HFF-Myc (cell line): ENCODE data around the gene IER5L.

Source experiments
- DNase-seq: peaks from one replicate; pipeline ENCODE4 v3.0.0-alpha.2; 2011; ENCODE audit warnings: low read depth; ENCODE audit errors: extremely low read depth
- H3K4me3 ChIP-seq: replicated peaks from 2 replicates; pipeline ENCODE4 v1.5.1; 2011; ENCODE audit warnings: low read depth, mild to moderate bottlenecking, control low read depth, low read length
- TF ChIP-seq, protein P1 (sequence below): IDR thresholded peaks from 2 replicates; pipeline ENCODE4 v1.5.1; 2012; ENCODE audit warnings: mild to moderate bottlenecking, low read depth, low read length, control low read depth; ENCODE audit errors: missing control alignments

The IER5L gene

DNA sequence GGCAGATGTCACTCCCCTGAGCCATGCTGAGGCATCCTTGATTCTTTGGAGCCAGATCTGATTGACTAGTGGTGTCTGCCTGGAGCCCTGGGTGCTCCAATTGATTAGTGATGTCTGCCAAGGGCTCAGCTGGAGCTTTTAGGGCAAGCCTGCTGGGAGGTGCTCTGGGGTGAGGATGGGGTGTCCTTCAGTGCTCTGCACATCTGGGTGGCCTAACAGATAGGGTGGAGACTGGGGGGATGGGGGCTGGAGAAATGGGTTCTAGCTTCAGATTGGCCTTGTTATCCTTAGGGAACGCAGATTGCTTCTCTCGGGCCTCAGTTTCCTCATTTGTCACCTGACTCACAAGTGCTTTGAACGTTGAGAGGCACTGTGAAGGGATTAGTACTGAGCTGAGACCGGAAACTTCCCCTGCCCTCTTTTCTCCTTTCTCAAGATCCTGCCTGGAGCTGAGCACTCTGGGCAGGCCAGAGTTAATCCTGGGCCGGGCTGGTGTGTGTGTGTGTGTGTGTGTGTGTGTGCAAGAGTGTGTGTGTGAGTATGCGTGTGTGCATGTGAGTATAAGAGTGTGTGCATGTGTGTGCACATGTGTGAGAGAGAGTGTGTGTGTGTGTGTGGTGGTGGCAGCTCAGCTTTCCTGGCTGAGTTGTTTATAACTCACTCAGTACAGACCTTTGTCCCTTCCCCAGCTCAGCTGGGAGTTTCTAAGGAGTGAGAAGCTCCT lies 5.6 kb upstream of the IER5L start:
- TF ChIP-seq, protein P1, sequence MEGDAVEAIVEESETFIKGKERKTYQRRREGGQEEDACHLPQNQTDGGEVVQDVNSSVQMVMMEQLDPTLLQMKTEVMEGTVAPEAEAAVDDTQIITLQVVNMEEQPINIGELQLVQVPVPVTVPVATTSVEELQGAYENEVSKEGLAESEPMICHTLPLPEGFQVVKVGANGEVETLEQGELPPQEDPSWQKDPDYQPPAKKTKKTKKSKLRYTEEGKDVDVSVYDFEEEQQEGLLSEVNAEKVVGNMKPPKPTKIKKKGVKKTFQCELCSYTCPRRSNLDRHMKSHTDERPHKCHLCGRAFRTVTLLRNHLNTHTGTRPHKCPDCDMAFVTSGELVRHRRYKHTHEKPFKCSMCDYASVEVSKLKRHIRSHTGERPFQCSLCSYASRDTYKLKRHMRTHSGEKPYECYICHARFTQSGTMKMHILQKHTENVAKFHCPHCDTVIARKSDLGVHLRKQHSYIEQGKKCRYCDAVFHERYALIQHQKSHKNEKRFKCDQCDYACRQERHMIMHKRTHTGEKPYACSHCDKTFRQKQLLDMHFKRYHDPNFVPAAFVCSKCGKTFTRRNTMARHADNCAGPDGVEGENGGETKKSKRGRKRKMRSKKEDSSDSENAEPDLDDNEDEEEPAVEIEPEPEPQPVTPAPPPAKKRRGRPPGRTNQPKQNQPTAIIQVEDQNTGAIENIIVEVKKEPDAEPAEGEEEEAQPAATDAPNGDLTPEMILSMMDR: no peak
- no peak overlapping the region for H3K4me3 ChIP-seq
- no peak for DNase-seq

DNA sequence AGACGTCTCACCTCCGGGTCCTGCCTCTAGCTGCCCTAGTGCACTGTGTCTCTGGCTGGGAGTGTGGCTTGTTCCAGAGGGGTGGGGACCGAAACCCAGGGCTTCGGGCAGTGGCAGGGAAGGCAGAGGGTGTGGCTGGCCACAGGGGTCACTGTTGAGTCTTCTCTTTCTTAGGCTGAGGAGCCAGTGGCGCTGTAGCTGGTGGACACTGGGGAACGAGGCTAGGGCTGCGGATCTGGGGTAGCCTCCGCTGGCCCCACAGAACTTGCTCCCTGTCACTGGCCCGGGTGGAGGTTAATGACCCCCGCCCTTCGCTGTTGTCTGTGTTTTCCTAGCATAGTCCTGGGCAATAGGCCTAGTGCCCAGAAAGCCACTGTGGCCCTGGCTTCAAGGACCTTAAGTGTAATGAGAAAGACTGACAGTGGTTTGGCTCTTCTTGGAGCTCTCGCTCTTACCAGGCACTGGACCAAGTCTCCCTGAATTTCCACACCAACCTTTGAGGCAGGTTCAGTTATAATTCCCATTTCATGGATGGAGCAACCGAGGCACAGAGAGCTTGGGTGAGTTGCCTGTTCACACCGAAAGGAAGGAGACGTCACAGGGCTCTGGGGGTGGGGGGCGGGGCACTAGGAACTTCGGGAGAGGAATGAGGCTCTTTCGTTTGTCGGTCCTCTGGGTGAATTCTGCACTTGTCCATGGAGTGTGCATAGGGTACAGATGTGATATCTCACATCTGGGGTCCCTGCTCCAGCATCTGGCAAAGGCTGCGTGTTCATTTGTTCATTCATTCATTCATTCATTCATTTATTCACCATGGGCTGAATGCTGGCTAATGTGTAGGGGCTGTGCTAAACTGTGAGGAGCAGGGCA lies 4.8 kb upstream of the IER5L start:
- TF ChIP-seq, protein P1: peak; percentile 48
- no peak for DNase-seq
- H3K4me3 ChIP-seq: no peak overlapping the region

DNA sequence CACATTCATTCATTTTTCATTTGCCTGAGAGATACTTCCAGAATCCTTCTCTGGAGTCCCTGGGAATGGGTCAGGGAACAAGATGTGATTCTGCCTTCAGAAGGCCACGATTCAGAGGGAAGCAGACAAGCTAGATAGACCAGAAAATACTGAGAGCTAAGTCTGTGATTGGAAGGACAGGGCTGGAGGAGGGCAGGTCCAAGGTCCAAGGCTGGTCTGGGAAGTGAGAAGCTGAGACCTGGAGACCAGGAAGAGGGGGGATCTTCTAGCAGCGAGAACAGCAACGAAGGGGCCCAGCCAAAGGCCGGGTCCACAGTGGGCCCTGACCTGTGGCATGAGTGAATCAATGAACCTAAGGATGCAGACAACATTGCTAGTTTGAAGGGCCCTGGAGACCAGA lies 4.1 kb upstream of the IER5L start:
- no peak for DNase-seq
- no peak overlapping the region for H3K4me3 ChIP-seq
- TF ChIP-seq, protein P1: no peak

DNA sequence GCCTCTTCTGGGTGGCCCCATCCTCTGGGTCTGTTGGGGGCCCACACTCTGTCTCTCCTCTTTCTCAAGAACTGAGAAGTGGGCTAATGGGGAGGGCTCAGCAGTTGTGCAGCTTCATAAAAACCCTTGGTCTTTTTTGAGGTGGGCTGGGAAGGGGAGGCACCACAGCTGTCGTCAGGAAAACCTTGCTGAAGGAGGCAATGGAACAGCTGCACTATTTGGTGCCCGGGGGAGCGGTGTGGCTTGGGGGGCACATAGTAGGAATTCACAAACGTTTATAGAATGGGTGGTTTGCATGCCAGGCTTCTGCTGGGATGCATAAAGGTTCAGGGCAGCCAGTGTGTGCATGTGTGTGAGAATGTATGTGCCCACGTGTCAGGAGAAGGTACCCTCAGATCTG lies 3.2 kb upstream of the IER5L start:
- TF ChIP-seq, protein P1: no peak
- no peak for DNase-seq
- H3K4me3 ChIP-seq: no peak overlapping the region

DNA sequence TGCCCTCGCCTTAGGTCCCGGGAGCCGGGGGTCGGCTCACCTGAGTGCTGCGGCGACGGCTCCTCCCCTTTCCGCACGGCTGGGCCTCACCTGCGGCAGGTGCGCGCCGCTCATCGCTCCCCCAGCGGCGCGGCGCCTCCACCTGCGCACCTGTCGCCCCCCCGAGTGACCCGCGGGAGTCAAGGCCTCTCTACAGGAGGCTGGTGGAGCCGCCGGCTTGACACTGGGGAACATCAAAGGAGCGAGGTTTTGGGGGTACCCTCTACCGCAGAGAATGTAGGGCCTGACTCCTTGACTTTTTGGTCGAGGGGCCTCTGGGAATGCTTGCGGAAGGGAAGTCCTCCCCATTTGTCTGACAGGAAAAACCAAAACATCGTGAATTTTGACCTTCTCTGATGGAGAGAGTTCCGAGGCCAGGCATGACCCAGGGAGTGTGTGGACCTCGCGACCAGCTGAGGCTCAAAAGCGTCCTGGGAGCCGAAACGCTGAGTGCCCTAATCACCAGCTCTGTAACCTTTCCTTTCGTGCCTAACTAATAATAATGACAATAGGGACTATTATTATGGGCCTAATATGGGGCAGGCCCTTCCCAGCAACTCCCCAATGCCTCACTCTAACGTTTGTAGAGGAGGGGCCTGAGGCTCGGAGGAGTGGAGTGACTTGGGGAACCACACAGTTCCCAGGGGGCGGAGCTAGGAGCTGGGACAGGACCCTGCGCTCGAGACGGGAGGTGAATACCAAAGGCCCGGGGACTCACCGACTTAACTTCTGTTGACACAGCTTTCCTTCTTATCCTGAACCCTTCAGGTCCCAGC lies 714 bp upstream of the IER5L start:
- H3K4me3 ChIP-seq: peak overlapping the region; percentile 71
- TF ChIP-seq, protein P1: no peak
- no peak for DNase-seq

DNA sequence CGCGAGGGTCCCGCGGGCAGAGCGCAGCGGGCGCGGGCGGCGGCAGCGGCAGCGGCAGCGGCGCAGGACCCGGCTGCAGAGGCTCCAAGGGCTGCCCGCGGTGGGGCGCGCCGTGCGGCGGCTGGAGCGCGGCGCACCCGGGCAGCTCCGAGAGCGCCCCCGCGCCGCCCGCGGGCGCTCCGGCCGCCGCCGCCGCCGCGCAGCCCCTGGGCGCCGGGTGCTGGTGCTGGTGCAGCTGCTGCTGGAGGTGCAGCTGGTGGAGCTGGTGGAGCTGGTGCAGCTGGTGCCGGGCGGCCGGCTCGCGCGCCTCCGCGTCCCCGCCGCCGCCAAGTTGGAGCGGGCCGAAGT lies 644 bp downstream of the IER5L start:
- TF ChIP-seq, protein P1: no peak
- DNase-seq: no peak

More for the DNA sequence above, 644 bp downstream of the IER5L start:
- peak overlapping the region; percentile 90 for H3K4me3 ChIP-seq
